ENCODE data around the gene BRD3OS. TPM values are rescaled to one million over a fixed set of nuclear protein-coding genes. Genes with fewer than 3 reads are reported as not detected.

Gene BRD3OS
- total RNA-seq, 1 experiment from 2014 or later: 16.2 TPM

GRCh38 chr9:134047868-134048581, 22.7 kb downstream of the BRD3OS start (continued):
- no peak for TF ChIP-seq TCF7 (CRISPR knock-in tag; IDR thresholded peaks at IDR 0.05; ENCODE audit: low read depth)

- H3K27ac Mint-ChIP-seq: peak overlapping the region; percentile 49; the same call in 1 of the 2 replicates
- no peaks in the 10 kb centered on the region for H3K4me1 Mint-ChIP-seq
- H3K9me3 Mint-ChIP-seq: no peaks in the 10 kb centered on the region
- peaks cover 50% of the 10 kb centered on the region for H3K36me3 Mint-ChIP-seq
- ChIA-PET CTCF (interaction anchor here (0.5 kb wide), 1 partner anchor 531 kb away, joined by 3 read pairs; no protein-coding TSS in a partner anchor), POLR2A (no interaction called here)
- H3K4me3 Mint-ChIP-seq: no peak overlapping the region
- DNase-seq (ENCODE audit: low spot score) (no peak), ATAC-seq (no peak)
- no peaks in the 10 kb centered on the region for H3K27me3 Mint-ChIP-seq (ENCODE audit: low read depth)
- no peak for TF ChIP-seq USF1 (CRISPR knock-in tag; IDR thresholded peaks at IDR 0.05)
- no peak for TF ChIP-seq SMAD4 (CRISPR knock-in tag; IDR thresholded peaks at IDR 0.05)
- no peak for TF ChIP-seq NFATC4 (CRISPR knock-in tag; IDR thresholded peaks at IDR 0.05)
- TF ChIP-seq HMGXB4 (CRISPR knock-in tag; IDR thresholded peaks at IDR 0.05): no peak
- TF ChIP-seq MLX (CRISPR knock-in tag; IDR thresholded peaks at IDR 0.05): no peak
- no peak for TF ChIP-seq ZNF671 (CRISPR knock-in tag; IDR thresholded peaks at IDR 0.05)
- no peak for TF ChIP-seq ZBTB21 (CRISPR knock-in tag; IDR thresholded peaks at IDR 0.05; ENCODE audit: borderline replicate concordance)
- TF ChIP-seq SOX15 (CRISPR knock-in tag; IDR thresholded peaks at IDR 0.05): no peak
- no peak for TF ChIP-seq CREM (CRISPR knock-in tag; IDR thresholded peaks at IDR 0.05)
- no peak for TF ChIP-seq PRRX2 (CRISPR knock-in tag; IDR thresholded peaks at IDR 0.05)
- no peak for TF ChIP-seq CDX4 (CRISPR knock-in tag; IDR thresholded peaks at IDR 0.05; ENCODE audit: borderline replicate concordance)
These were observed 23.3 kb downstream of the BRD3OS start for GRCh38 chr9:134048582-134048968.

GRCh38 chr9:134049236-134049635, 24.0 kb downstream of the BRD3OS start:
- POLR2A ChIA-PET: no interaction called here
- Mint-ChIP-seq H3K4me3 (no peak overlapping the region), H3K4me1 (no peaks in the 10 kb centered on the region), H3K36me3 (peaks cover 45% of the 10 kb centered on the region), H3K27me3 (ENCODE audit: low read depth) (no peaks in the 10 kb centered on the region), H3K9me3 (no peaks in the 10 kb centered on the region), H3K27ac (no peak overlapping the region)
- CTCF ChIA-PET: no interaction called here
- DNase-seq (ENCODE audit: low spot score): no peak
- TF ChIP-seq IRF2 (CRISPR knock-in tag; IDR thresholded peaks at IDR 0.05; ENCODE audit: borderline replicate concordance, low read depth): no peak
- TF ChIP-seq PREB (CRISPR knock-in tag; IDR thresholded peaks at IDR 0.05; ENCODE audit: borderline replicate concordance): no peak
- TF ChIP-seq NR3C1 (CRISPR knock-in tag; conservative IDR thresholded peaks at IDR 0.05; ENCODE audit: low read depth): no peak
- TF ChIP-seq ATF1 (CRISPR knock-in tag; IDR thresholded peaks at IDR 0.05): no peak
- TF ChIP-seq SP1 (CRISPR knock-in tag; conservative IDR thresholded peaks at IDR 0.05): no peak
- no peak for TF ChIP-seq JUN (CRISPR knock-in tag; IDR thresholded peaks at IDR 0.05)
- no peak for TF ChIP-seq FOXJ3 (CRISPR knock-in tag; IDR thresholded peaks at IDR 0.05; ENCODE audit: borderline replicate concordance)
- TF ChIP-seq NFE2L1 (CRISPR knock-in tag; IDR thresholded peaks at IDR 0.05): no peak
- TF ChIP-seq MXD4 (CRISPR knock-in tag; IDR thresholded peaks at IDR 0.05; ENCODE audit: borderline replicate concordance): no peak
- TF ChIP-seq PRRX2 (CRISPR knock-in tag; IDR thresholded peaks at IDR 0.05): no peak
- no peak for ATAC-seq

Data from WTC11 (cell line).